ENCODE measurements around the gene DYNLRB2.

DYNLRB2 gene

DNA sequence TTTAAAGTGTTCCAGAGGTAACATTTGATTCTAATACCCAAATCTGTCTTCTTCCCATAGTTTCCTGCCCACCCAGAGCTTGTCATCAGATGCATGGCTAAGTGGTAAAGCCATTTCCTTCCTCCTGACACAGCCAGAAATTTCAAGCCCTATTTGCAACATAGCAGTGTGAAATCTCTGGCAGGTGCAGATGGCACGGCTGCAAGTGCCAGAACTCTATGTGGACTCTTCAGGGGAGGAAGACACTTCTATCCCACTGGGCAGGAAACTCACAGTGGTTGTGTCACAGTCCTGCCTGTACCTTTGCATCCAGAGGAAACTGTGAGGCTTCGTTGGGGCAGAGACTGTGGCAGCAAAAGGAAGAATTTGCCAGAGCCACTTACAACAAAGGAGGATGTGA is 13.2 kb downstream of the DYNLRB2 start:
- no peak for DNase-seq

DNA sequence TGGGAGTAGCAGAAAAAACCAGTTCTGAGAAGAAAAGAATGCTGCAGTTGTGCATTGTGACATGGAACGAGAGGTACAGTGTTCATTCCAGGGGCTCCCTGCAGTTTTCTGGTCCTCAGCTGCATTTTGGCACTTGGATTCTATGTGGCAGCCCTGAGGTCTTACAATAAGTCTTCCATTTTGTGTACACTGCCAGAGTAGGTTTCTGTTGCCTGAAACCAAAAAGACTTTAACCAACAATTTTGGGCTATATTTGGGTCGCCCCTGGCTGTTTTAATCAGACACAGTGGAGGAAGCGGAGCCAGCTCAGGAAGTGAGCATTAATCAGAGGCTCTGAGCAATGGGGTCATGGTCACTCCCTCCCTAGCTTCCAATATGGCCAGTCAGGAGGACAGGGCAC is 15.7 kb downstream of the DYNLRB2 start:
- no peak for DNase-seq

DNA sequence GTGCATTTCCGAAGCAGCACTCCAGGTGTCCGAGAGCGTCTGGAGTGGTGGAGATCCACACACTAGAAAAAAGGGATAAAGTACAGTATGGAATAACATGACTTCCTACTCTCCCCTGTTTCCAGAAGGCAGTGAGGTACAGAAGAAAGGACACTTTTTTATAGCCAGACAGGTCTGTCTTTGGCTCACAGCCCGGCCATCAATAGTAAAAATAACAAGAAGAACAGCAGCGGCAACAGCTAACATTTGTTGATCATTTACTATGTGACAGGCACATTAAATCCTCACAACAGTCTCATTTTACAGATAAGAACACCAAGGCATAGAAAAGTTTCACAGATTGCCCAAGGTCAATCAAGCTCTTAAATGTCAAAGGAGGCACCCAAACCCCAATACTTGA is 16.2 kb downstream of the DYNLRB2 start:
- DNase-seq, result no peak

DNA sequence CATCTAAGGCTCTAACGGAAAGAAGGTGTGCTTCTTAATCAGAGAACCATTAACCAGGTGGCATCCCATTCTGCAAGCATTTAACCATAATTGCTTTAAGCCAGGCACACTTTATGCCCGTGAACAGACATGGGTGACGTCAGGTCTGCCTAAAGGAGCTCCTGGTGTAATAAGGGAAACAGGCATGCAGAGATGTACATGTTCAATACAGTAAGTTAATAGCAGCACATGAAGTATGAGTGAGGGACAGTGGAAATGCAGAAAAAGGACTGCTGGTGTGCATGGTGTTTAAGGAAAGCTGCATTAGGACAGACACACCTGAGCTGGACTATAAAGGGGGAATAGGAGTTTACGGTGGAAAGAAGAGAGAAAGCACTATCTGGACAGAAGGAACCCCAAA is 18.6 kb downstream of the DYNLRB2 start:
- DNase-seq, result no peak

DNA sequence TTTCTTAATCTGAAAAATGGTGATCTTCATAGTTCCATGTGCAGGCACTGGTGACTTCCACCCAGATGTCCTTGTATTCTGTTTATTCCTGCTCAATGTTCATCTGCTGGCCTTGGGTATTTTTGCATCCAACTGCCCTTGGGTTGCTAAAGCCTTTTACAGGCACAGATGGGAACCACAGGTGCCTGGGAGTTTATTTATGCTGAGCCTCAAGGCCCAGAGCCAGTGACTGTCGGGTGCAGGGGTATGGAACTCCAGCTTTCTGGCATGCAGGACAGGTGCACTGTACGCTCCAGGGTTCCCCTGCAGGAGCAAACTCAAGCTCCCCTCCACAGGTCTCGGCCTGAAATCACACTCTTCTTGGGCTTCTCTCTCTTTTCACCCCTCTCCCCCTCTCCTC is 22.3 kb downstream of the DYNLRB2 start:
- no peak for DNase-seq

DNA sequence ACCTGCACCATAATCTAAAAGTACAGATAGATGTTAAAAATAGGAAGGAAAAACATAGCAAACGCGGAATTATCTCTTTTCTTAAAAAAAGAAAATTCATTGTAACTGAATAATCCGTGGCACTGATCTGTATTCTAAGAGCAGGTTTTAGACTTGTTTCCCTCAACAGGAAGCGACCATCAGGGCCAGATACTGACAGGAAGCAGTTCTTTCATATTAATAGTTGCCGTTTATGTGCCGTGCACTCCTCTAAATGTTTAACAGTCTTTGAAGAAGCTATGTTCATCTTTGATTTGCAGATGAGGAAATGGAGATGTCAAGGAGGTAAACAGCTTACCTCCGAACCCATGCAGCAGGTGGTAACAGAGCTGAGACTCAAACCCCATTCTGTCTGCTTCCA is 23.6 kb downstream of the DYNLRB2 start:
- DNase-seq, result no peak

DNA sequence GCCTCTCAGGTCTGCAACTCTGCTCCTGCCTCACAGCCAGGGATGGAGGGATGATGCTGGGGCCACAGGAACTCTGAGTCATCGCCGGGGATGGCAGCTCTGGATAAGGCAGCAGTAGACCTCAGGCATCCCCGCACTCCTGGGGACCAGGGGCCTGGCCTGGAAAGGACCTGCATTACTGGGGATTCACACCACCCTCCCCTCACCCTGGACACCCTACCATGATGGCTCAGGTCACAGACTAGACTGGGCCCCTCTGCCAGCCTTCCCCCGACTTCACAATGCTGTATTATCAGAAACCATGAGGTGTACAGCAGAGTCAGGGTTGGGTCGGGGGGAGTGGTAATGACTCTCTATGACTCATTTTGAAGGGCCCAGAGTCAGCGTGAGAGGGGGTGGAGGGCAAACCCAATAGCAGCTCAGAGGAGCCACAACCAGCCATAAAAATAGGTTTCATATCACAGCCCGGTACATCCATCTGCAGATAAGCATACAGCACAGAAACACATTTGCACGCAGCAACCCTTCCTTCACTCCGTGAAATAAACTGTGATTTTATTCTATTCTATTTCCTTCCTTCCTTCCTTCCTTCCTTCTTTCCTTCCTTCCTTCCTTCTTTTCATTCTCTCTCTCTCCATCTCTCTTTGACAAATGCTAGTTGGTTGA is 28.8 kb downstream of the DYNLRB2 start:
- peak; percentile 78 for DNase-seq

DNA sequence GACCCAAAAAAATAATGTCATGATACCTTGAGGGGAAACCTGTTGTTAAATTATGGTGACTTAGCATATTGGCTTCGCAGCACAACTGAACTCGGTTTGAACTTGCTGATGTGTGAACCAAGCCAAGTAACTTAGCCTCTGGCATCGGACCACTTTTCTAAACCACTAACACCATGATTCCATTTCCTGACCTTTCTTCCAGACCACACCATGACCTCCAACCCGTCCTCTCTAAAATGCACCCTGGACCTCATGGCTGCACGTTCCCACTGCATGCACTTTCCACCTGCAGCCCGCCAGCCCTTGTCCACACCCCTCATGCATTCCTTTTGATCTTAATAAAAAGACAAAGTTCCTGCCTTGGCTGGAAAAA is 29.3 kb downstream of the DYNLRB2 start:
- no peak for DNase-seq

DNA sequence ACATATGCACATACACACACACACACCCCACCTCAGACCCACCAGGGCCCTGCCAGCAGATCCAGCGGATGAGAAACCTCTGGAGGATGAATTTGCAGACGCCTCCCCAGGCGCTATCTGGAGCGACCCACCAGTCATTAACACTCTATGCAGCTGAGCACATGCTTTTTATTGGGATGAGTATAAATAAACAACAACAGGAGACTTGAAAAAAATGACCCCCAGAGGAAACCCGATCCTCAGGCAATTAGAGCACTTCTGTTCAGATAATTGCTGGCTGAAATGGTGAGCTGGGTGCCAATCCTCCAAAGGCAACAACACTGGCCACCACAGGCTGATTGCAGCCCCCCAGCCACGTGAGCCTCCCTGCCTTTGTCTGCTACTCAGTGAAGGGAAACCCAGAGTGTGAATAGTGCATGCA is 32.9 kb downstream of the DYNLRB2 start:
- no peak for DNase-seq

DNA sequence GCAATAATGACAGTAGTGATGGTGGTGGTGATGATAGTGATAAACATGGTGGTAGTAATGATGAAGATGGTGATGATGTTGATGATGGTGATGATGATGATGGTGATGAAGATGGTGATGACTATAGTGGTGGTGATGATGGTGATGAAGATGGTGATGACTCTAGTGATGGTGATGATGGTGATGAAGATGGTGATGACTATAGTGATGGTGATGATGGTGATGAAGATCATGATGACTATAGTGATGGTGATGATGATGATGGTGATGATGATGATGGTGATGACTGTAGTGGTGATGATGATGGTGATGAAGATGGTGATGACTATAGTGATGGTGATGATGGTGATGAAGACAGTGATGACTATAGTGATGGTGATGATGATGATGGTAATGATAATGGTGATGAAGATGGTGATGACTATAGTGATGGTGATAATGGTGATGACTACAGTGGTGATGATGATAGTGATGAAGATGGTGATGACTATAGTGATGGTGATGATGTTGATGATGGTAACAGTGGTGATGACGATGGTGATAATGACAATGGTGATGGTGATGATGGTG is 35.6 kb downstream of the DYNLRB2 start:
- DNase-seq, result no peak

DNA sequence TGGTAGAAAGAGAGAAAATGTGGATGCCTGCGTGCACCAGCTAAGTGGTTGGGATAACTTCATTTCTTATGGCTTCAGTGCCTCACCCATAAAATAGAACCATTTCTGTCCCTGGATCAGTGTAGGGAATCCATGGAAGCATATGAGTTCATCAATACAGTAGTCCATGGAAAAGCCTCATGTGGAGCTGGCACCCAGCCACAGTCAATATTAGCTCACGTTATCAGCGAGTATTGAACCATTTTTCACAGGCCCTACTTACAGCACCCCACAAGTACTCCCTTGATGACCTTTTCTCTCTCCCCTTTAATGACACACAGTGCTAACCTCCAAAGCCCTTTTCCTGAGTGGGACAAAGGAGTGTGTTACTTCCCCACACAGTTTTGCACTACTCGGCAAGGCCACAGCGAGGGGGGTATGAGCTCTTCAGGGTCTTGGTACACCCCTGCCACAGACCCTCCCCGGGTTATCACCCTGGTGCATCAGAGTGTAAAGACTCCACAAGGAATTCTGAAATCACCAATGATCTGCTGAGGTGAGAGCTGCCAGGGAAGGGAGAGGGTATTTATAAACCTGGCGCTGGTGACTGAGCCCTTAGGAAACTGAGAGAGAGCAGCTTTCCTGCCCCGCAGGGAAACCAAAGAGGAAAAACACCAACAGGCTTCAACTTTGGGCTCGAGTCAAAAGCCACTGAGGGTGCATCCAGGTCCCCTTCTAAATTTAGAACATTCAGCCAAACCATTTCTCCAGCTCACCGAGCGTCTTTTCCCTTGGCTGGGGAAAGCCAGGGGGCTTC is 36.9 kb downstream of the DYNLRB2 start:
- no peak for DNase-seq

DNA sequence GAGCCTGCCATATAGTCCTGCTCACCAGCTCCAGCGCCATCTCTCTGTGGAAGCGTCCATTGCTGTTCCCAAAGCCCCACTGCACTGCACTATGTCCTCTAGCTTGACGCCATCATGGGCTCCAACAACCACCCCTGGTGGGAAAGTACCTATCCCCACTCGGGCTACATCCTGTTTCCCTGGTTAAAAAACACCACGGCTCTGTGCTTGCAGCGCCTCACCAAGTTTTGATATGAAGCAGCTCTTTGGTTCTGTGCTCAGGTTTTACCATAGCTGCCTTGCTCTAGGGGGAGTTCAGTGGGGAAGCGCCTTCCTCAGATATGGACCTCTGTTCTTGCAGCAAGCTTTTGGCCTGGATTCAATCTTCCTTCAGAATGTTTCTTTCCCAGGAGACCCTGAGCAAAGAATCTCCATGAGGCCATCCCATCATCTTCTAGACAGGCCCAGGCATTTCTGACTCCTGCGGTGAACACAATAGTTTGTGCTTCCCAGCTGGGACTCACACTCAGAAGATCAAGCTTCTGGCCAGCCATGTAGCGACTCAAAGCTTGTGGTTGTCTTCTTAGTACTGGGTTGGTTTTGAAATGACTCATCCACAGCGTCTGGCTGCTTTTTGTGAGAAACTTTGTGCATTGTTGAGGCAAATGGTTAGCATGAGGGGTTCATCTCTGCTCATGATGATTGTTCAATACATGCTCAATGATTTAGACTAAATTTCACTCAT is 39.5 kb downstream of the DYNLRB2 start:
- DNase-seq, result no peak

DNA sequence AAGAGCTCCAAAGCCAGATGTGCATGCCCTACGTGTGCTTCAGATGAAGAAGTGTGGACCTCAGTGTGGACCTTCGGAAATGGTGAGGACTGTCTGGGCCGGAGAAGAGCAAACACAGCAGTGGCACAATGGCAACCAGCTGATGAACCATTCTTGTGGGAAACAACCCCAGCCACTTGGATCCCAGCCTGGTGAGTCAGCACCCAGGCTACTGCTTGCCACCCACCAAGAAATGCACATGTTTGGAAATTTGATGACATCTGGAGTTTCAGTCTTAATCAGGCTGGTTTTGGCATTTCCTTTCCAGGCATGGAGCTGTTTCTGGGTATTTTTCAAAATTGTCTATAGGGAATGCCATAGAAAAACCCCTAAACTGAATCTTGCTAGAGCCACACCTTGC is 42.7 kb downstream of the DYNLRB2 start:
- DNase-seq, result peak; percentile 6

DNA sequence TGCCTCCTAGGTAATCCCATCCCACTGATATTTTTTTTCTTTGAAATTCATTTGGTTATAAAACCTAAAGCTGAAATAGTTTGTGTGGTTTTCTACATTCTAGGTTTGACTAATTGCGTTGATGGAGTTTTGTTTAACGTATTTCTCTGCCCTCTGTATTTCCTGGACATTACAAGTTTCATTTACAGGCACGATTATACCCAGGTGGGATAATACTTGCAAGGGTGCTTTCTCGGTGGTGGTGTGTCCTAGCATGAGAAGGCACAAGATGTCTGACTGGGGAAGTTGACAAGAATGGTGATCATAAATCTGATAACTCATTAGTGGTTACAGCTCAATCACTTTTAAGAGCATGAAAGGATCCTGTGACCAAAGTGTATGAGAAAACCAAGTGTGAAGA is 45.0 kb downstream of the DYNLRB2 start:
- DNase-seq, result no peak

DNA sequence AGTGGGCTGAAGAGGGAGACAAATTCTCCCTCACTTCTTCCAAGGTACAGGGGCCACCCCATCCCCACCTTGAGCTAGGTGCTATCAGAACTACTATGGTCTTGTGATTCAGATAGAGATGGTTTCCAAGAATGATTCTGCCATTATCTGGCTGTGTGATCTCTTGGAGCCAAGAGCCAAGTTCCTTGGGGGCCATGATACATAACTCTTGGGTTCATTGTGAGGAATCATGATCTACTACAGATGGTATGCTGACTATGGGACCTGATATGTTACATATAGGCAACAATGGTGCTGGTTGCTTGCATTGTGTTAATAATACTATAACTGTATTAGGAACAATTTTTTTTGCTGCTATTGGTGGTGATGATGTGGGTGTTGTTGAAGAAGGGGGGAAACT is 45.7 kb downstream of the DYNLRB2 start:
- DNase-seq, result no peak

DNA sequence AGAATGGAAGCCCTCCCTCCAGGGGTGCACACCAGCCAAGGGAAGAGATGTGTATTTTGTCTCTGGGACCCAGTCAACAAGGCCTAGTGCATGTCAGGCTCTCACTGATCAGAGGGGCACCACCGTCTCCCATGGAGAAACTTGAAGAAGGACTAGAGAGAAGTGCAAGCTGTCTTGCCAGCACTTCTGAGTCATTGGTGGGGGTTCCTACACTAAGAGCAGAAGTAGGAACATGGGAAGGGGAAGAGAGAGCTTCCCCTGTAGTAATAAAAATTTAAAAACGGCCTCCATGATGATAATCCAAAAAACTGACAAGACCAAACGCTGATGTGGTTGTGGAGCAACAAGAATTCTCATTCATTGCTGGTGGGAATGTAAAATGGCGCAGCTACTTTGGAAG is 46.3 kb downstream of the DYNLRB2 start:
- DNase-seq, result no peak

DNA sequence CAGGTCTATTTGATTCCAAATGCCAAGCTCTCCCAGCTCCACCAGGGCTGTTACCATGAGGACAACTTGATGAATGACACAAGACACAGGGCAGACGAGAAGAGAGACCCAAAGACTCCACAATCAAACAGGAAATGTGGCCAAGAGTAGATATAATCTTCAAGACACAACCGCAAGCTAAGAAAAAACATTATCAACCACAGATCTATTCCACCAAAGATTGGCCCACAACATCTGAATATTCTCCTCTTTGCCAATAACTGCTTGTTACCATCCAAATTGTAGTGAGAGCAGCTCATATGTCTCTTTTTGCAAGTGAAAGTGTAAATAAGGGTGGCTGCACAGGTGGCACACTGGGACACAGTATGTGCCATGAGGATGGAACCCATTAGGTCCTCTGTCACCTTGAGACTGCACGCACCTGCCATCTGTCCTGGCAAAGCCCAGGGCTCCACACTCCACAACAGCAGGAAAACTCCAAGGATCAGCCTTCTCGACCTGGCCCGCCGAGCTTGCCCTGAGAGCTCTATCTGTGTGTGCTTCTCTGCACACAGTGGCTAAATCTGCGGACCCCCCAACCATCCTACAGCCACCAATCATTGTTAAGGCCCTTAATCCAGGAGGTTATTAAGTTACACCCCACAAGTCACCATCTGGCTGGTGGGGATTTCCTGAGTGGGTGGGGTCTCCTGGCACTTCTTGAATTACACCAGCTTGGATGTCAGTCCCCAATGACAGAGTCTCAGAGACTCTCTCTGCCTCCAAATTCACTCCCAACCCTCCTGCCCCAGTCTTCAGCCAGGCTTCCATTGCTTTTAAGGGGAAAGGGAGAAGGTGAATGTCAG is 50.5 kb downstream of the DYNLRB2 start:
- DNase-seq, result no peak

DNA sequence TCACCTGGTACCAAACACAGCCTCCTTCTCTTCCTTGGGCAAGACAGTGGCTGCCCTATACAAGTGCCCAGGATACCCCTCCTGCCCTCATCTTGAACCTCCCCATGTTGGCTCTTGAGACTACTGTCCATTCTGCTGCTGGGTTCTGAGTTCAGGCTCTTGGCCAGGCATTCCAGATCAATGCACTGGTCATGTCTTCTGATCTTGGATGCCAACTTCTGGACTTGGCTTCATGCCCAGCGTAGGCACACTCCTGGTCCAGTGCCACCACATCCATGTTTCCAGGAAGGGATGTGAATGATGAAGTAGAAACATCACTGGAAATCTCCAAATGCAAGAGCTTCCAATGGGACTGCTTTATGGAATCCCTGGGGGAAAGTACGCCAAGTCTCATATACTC is 51.5 kb downstream of the DYNLRB2 start:
- DNase-seq, result no peak

DNA sequence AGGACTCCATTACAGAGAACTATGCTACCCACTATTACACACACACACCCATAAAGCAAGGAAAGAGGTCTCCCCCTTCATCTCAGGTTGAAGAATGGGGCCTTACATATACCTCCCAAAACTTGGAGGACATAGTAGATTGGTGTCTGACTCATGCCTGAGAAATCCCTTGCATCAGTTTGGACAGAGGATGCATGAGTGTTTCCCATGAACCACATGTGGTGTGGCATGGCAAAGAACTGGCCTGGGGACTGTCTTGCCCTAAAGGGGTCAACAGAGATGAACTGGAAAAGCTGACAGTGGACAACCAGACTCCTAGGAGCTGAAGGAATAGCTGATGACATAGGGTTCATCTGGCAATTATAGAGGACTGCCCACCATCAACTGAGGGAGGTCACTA is 54.0 kb downstream of the DYNLRB2 start:
- no peak for DNase-seq

DNA sequence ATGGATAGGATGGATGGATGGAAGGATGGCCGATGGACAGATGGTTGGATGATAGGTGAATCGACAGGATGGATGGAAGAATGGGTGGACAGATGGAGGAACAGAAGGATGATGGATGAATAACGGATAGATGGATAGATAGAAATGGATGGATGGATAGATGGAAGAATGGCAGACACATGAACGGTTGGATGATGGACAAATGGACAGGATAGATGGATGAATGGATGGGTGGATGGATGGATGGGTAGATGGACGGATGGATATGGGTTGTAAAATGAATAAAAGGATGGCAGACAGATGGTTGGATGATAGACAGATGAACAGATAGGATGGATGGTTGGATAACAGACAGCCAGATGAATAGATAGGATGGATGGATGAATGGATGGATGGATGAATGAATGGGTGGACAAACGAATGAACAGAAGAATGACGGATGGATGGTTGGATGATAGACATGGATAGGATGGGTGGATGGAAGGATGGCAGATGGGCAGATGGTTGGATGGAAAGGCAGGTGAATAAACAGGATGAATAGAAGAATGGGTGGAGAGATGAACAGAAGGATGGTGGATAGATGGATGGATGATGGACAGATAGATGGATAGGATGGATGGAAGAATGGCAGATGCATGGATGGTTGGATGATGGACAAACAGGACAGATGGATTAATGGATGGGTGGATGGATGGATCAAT is 55.9 kb downstream of the DYNLRB2 start:
- DNase-seq, result no peak

DNA sequence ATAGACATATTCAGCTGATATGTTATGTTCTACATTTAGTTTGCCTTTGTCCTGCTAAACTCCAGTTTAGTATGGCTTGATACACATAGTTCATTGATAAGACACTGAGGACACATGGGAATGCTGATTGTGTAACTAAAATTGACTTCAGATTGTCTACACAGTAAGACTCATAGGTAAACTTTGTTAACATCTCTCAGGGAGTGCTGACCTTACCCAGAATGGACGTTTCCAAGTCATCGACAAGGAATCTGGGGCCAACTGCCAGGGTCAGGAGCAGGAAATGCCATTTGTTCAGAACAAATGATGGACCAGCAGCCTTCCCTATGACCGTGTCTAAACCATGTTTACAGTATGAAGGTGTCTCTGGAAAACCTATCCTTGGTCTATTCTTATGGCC is 58.7 kb downstream of the DYNLRB2 start:
- no peak for DNase-seq

Data from T1000 (cell line).